ENCODE results near the gene NCOA3.

- TF ChIP-seq CTCF (IDR thresholded peaks at IDR 0.05) = no peak
- TF ChIP-seq POLR2A (IDR thresholded peaks at IDR 0.05) = no peak
- TF ChIP-seq POLR2AphosphoS5 (IDR thresholded peaks at IDR 0.05) = no peak
These were observed 175.4 kb downstream of the NCOA3 start for GRCh38 chr20:47676912-47677634.
